ENCODE results near the gene SHH.

DNA sequence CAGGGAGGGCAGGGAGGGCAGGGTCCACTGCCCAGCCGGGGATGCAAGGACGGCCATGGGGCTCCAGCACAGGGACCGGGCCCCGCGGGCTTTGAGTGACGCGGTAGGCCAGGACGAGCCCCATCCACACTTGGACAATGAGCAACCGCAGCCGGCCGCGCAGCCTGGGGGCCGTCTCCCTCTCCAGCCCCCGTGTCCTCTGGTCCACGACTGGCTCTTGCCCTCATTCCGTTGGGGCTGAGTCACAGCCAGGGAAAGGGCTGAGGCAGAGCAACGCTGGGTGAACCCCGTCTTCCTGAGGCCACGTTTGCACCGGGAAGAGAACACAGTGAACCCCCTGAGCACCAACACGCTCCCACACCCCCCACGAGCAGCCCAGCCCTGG is 23.7 kb downstream of the SHH start:
- TF ChIP-seq, protein P1, sequence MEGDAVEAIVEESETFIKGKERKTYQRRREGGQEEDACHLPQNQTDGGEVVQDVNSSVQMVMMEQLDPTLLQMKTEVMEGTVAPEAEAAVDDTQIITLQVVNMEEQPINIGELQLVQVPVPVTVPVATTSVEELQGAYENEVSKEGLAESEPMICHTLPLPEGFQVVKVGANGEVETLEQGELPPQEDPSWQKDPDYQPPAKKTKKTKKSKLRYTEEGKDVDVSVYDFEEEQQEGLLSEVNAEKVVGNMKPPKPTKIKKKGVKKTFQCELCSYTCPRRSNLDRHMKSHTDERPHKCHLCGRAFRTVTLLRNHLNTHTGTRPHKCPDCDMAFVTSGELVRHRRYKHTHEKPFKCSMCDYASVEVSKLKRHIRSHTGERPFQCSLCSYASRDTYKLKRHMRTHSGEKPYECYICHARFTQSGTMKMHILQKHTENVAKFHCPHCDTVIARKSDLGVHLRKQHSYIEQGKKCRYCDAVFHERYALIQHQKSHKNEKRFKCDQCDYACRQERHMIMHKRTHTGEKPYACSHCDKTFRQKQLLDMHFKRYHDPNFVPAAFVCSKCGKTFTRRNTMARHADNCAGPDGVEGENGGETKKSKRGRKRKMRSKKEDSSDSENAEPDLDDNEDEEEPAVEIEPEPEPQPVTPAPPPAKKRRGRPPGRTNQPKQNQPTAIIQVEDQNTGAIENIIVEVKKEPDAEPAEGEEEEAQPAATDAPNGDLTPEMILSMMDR (IDR thresholded peaks at IDR 0.05) = no peak
- TF ChIP-seq POLR2AphosphoS5 (IDR thresholded peaks at IDR 0.05) (no peak), EP300 (IDR thresholded peaks at IDR 0.05) (no peak)
